WTC11 (cell line): Measurements from ENCODE around the gene SLC6A2. TPM values are rescaled to one million over a fixed set of nuclear protein-coding genes. Genes with fewer than 3 reads are reported as not detected.

Experiments
- ATAC-seq: fragments of 200-7000 bp; cut with Tn5 transposase; 2 replicates; pipeline ENCODE4 v1.10.0; 2021; ENCODE audit warnings: mild to moderate bottlenecking, moderate library complexity
- CTCF ChIA-PET: fragments of 300-600 bp; sonication (Branson Sonifier 250); formaldehyde crosslinking; loops from one replicate; lab custom pipeline; 2021; ENCODE audit warnings: antibody characterized with exemption; lab: Charles Lee
- POLR2A ChIA-PET: fragments of 350-600 bp; sonication (Branson Sonifier 250); formaldehyde crosslinking; loops from one replicate; lab custom pipeline; 2021; ENCODE audit warnings: antibody characterized with exemption; lab: Charles Lee
- DNase-seq: peaks from one replicate; pipeline ENCODE4 v3.0.0; 2021; ENCODE audit warnings: low spot score
- H3K27ac Mint-ChIP-seq: 2 replicates; pipeline ENCODE4 v1.8.0; 2021; ENCODE audit warnings: mixed read lengths
- H3K27me3 Mint-ChIP-seq: 2 replicates; pipeline ENCODE4 v1.8.0; 2021; ENCODE audit warnings: low read depth, mild to moderate bottlenecking, moderate library complexity, mixed read lengths
- H3K36me3 Mint-ChIP-seq: 2 replicates; pipeline ENCODE4 v1.8.0; 2021; ENCODE audit warnings: mixed read lengths
- H3K4me1 Mint-ChIP-seq: 2 replicates; pipeline ENCODE4 v1.8.0; 2022; ENCODE audit warnings: mixed read lengths
- H3K4me3 Mint-ChIP-seq: 2 replicates; pipeline ENCODE4 v1.8.0; 2021; ENCODE audit warnings: mild to moderate bottlenecking, moderate library complexity, mixed read lengths
- H3K9me3 Mint-ChIP-seq: 2 replicates; pipeline ENCODE4 v1.8.0; 2021; ENCODE audit warnings: mixed read lengths
- AR ChIP-seq: fragments of 250-450 bp; sonication (Bioruptor Pico); IDR thresholded peaks from 2 replicates; pipeline ENCODE4 v1.9.0; 2021; ENCODE audit warnings: mild to moderate bottlenecking
- ATF3 ChIP-seq: sonication (generic); formaldehyde crosslinking; conservative IDR thresholded peaks from 2 replicates; pipeline ENCODE4 v1.8.1; 2022; ENCODE audit warnings: mild to moderate bottlenecking, missing genetic modification reagents
- CTCF ChIP-seq: fragments of 200-600 bp; IDR thresholded peaks from 2 replicates; pipeline ENCODE4 v1.8.0; 2022; ENCODE audit warnings: antibody characterized with exemption
- E2F5 ChIP-seq: sonication (generic); formaldehyde crosslinking; IDR thresholded peaks from 2 replicates; pipeline ENCODE4 v1.8.1; 2022; ENCODE audit warnings: mild to moderate bottlenecking, moderate library complexity, missing genetic modification reagents
- ELF4 ChIP-seq: sonication (generic); formaldehyde crosslinking; IDR thresholded peaks from 2 replicates; pipeline ENCODE4 v1.8.1; 2022; ENCODE audit warnings: low read depth, mild to moderate bottlenecking, moderate library complexity, missing genetic modification reagents
- ETV6 ChIP-seq: sonication (generic); formaldehyde crosslinking; IDR thresholded peaks from 2 replicates; pipeline ENCODE4 v1.8.1; 2022; ENCODE audit warnings: mild to moderate bottlenecking, missing genetic modification reagents
- GABPB1 ChIP-seq: sonication (generic); formaldehyde crosslinking; IDR thresholded peaks from 2 replicates; pipeline ENCODE4 v1.8.1; 2023; ENCODE audit warnings: mild to moderate bottlenecking, missing genetic modification reagents
- GRHL2 ChIP-seq: fragments of 250-450 bp; sonication (Bioruptor Pico); IDR thresholded peaks from 2 replicates; pipeline ENCODE4 v1.8.0; 2022; ENCODE audit warnings: mild to moderate bottlenecking, moderate library complexity; ENCODE audit not compliant: insufficient replicate concordance, severe bottlenecking
- IRF1 ChIP-seq: sonication (generic); formaldehyde crosslinking; IDR thresholded peaks from 2 replicates; pipeline ENCODE4 v1.8.0; 2023; ENCODE audit warnings: missing genetic modification reagents
- JAZF1 ChIP-seq: fragments of 250-450 bp; sonication (Bioruptor Pico); IDR thresholded peaks from 2 replicates; pipeline ENCODE4 v1.9.0; 2021; ENCODE audit warnings: moderate library complexity, mild to moderate bottlenecking, inconsistent platforms
- KAT7 ChIP-seq: sonication (generic); formaldehyde crosslinking; IDR thresholded peaks from 2 replicates; pipeline ENCODE4 v1.8.1; 2023; ENCODE audit warnings: missing genetic modification reagents, mild to moderate bottlenecking, borderline replicate concordance
- NFATC4 ChIP-seq: fragments of 250-450 bp; sonication (Bioruptor Pico); IDR thresholded peaks from 2 replicates; pipeline ENCODE4 v1.9.0; 2021; ENCODE audit warnings: mild to moderate bottlenecking
- RORB ChIP-seq: fragments of 250-450 bp; sonication (Bioruptor Pico); IDR thresholded peaks from 2 replicates; pipeline ENCODE4 v1.9.0; 2021; ENCODE audit warnings: mild to moderate bottlenecking
- SMAD4 ChIP-seq: sonication (generic); formaldehyde crosslinking; IDR thresholded peaks from 2 replicates; pipeline ENCODE4 v1.8.0; 2022; ENCODE audit warnings: mild to moderate bottlenecking, missing genetic modification reagents
- STAT6 ChIP-seq: sonication (generic); formaldehyde crosslinking; conservative IDR thresholded peaks from 2 replicates; pipeline ENCODE4 v1.8.1; 2023; ENCODE audit warnings: mild to moderate bottlenecking, low read depth, missing genetic modification reagents, moderate library complexity
- TEAD4 ChIP-seq: sonication (generic); formaldehyde crosslinking; IDR thresholded peaks from 2 replicates; pipeline ENCODE4 v1.8.0; 2022; ENCODE audit warnings: mild to moderate bottlenecking, missing genetic modification reagents
- ZMAT4 ChIP-seq: fragments of 250-450 bp; sonication (Bioruptor Pico); IDR thresholded peaks from 2 replicates; pipeline ENCODE4 v1.9.0; 2021; ENCODE audit warnings: mild to moderate bottlenecking
- ZNF425 ChIP-seq: fragments of 250-450 bp; sonication (Bioruptor Pico); conservative IDR thresholded peaks from 2 replicates; pipeline ENCODE4 v1.9.0; 2021; ENCODE audit warnings: mild to moderate bottlenecking
- total RNA-seq: library from RNA; stranded (reverse); gene quantifications from 3 replicates; pipeline ENCODE4 v1.2.3, GENCODE V29; 2021

The SLC6A2 gene
- total RNA-seq, 1 experiment from 2014 or later = 0.20 TPM

- TF ChIP-seq STAT6 (CRISPR knock-in tag) (no peak), NFATC4 (CRISPR knock-in tag) (no peak), GRHL2 (CRISPR knock-in tag) (no peak), RORB (no peak), ETV6 (no peak), JAZF1 (CRISPR knock-in tag) (no peak), IRF1 (no peak), ZMAT4 (CRISPR knock-in tag) (no peak)
Observed at GRCh38 chr16:55647343-55647742, 8.4 kb upstream of the SLC6A2 start (continued).

- H3K4me3 Mint-ChIP-seq = no peak overlapping the region
- ATAC-seq (no peak), DNase-seq (no peak)
- no peaks in the 10 kb centered on the region for H3K36me3 Mint-ChIP-seq
- peaks cover 22% of the 10 kb centered on the region for H3K27me3 Mint-ChIP-seq
- H3K27ac Mint-ChIP-seq = no peak overlapping the region
- H3K9me3 Mint-ChIP-seq = peaks cover 6% of the 10 kb centered on the region
- ChIA-PET CTCF (interaction anchor here (1.4 to 1.7 kb wide), 3 partner anchors 25 to 183 kb away, joined by 3 to 7 read pairs (median 4); no protein-coding TSS in a partner anchor), POLR2A (interaction anchor here (0.7 kb wide), 1 partner anchor 9 kb away, joined by 3 read pairs; no protein-coding TSS in a partner anchor)
- peaks cover under 1% of the 10 kb centered on the region; the same call in 1 of the 2 replicates for H3K4me1 Mint-ChIP-seq
- TF ChIP-seq CTCF (no peak), GABPB1 (CRISPR knock-in tag) (no peak), ELF4 (CRISPR knock-in tag) (no peak), ZNF425 (no peak), SMAD4 (CRISPR knock-in tag) (no peak), KAT7 (no peak), TEAD4 (no peak), E2F5 (CRISPR knock-in tag) (no peak), ZMAT4 (CRISPR knock-in tag) (no peak), ATF3 (CRISPR knock-in tag) (no peak), IRF1 (no peak), AR (CRISPR knock-in tag) (no peak), JAZF1 (CRISPR knock-in tag) (no peak)
Observed at GRCh38 chr16:55647798-55648197, 8.0 kb upstream of the SLC6A2 start.
